ENCODE data around the gene ADIG.
"Not testable (repeated sequence)": the region's sequence is repeated elsewhere in the genome, so short reads cannot be mapped to it uniquely, and the experiment has no call there.

ADIG gene

GRCh38 chr20:38579219-38579910 is 1.6 kb upstream of the ADIG start:
- no peak for DNase-seq

GRCh38 chr20:38579921-38580320 is 1.1 kb upstream of the ADIG start:
- no peak for DNase-seq

- DNase-seq = no peak
These were observed 897 bp downstream of the ADIG start for GRCh38 chr20:38581830-38582358.

GRCh38 chr20:38583306-38583705 is 2.3 kb downstream of the ADIG start:
- no peak for DNase-seq

- DNase-seq = no peak
These were observed 3.2 kb downstream of the ADIG start for GRCh38 chr20:38584099-38584763.

- no peak for DNase-seq
These were observed 4.6 kb downstream of the ADIG start for GRCh38 chr20:38585404-38586180.

- DNase-seq = no peak
These were observed 5.2 kb downstream of the ADIG start for GRCh38 chr20:38586181-38586525.

GRCh38 chr20:38588303-38588702 is 7.3 kb downstream of the ADIG start:
- DNase-seq = no peak

GRCh38 chr20:38589351-38589750 is 8.4 kb downstream of the ADIG start:
- no peak for DNase-seq

GRCh38 chr20:38589967-38590675 is 9.1 kb downstream of the ADIG start:
- DNase-seq = no peak

- DNase-seq = no peak
These were observed 9.9 kb downstream of the ADIG start for GRCh38 chr20:38590676-38591473.

- no peak for DNase-seq
These were observed 10.7 kb downstream of the ADIG start for GRCh38 chr20:38591474-38592410.

GRCh38 chr20:38592411-38592790 is 11.4 kb downstream of the ADIG start:
- not testable (repeated sequence) for DNase-seq

- DNase-seq = not testable (repeated sequence)
These were observed 13.3 kb downstream of the ADIG start for GRCh38 chr20:38594281-38594680.

- not testable (repeated sequence) for DNase-seq
These were observed 14.9 kb downstream of the ADIG start for GRCh38 chr20:38595886-38596285.

GRCh38 chr20:38599410-38599882 is 18.4 kb downstream of the ADIG start:
- no peak for DNase-seq

- DNase-seq = no peak
These were observed 19.1 kb downstream of the ADIG start for GRCh38 chr20:38600057-38600456.

- peak; percentile 5 for DNase-seq
These were observed 20.5 kb downstream of the ADIG start, which contains the start of gene ARHGAP40 for GRCh38 chr20:38601216-38602184. ARHGAP40 (plus strand) TSS chr20:38601809.

- DNase-seq = no peak
These were observed 21.2 kb downstream of the ADIG start for GRCh38 chr20:38602185-38602581.

GRCh38 chr20:38603286-38603685 is 22.3 kb downstream of the ADIG start:
- no peak for DNase-seq
